ENCODE data around the gene ELAC1.

The ELAC1 gene

GRCh38 chr18:51029694-51030536, 62.1 kb downstream of the ELAC1 start, which contains the start of gene SMAD4:
SMAD4 (plus strand) TSS chr18:51030213; CDS start chr18:51047047, 16,834 bp downstream.
- peak; percentile 82 for TF ChIP-seq ZFX (IDR thresholded peaks at IDR 0.05)
- TF ChIP-seq CTCF (conservative IDR thresholded peaks at IDR 0.05): no peak
- peak within 1 kb of the TSS; percentile 95 for H3K27ac ChIP-seq

DNA sequence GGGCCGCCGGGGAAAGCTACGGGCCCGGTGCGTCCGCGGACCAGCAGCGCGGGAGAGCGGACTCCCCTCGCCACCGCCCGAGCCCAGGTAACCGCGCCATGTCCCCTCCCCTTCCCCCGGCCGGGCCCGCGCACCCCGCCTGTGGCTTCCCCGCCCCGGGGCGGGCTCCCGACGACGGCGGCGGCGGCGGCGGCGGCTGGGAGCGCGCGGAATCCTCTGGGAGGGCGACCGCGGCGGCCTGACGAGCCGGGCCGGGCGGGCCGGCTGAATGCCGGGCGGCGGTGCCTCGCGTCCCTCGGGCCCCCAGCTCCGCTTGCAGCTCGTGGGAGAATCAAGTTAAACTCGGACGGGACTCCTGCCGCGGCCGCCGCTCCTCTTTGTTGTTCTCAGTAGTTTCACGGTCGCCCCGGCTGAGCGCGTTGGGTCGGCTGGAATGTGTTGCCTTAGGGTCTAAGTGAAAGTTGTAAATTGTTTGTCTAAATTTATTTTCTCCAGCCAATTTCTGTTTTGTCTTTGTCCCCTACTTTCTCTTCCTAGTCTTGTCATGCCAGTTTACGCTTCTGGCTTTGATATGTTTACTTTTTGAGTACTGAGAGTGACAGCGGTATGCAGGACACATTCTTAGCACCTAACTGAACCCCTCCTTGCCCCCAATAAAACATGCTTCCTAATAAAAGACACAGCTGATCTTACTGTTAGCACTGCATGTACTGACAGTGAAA, 62.9 kb downstream of the ELAC1 start:
- H3K27ac ChIP-seq: peak overlapping the region; percentile 95
- TF ChIP-seq CTCF (conservative IDR thresholded peaks at IDR 0.05) (no peak), ZFX (IDR thresholded peaks at IDR 0.05) (peak; percentile 37)

DNA sequence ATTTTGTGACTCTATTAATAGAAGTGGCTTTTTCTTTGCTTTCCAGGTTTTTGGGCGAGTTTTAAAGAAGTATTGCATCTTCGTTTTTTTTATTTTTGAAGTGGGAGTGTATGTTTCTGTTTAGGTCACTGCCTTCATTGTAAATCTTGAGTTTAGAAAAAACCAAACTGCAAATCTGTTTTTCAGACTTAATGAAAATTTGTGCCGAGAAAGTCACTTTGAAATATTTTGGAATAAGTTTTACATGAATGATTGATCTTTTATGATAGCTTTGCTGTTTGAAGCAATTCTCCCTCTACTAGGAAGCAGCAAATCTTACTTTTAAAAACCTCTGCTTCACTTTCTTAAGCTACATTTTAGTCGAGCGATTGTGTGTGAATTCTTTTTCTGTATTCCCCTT, 64.4 kb downstream of the ELAC1 start:
- TF ChIP-seq ZFX (IDR thresholded peaks at IDR 0.05): no peak
- no peak for TF ChIP-seq CTCF (conservative IDR thresholded peaks at IDR 0.05)
- no peak overlapping the region for H3K27ac ChIP-seq

GRCh38 chr18:51037230-51037629, 69.4 kb downstream of the ELAC1 start:
- TF ChIP-seq CTCF (conservative IDR thresholded peaks at IDR 0.05) (no peak), ZFX (IDR thresholded peaks at IDR 0.05) (no peak)
- no peak overlapping the region for H3K27ac ChIP-seq

All from C4-2B (cell line).